H9 (cell line): Measurements from ENCODE around the gene RSBN1. TPM values are rescaled to one million over a fixed set of nuclear protein-coding genes. Genes with fewer than 3 reads are reported as not detected.

ENCODE experiments used
- DNase-seq: peaks from one replicate; pipeline ENCODE4 v3.0.0-alpha.2; 2017
- H2AFZ ChIP-seq: one replicate; pipeline ENCODE4 v1.6.1; 2013; ENCODE audit warnings: mild to moderate bottlenecking, low read length, control low read depth, moderate library complexity
- H2AK5ac ChIP-seq: 2 replicates; pipeline ENCODE4 v1.6.1; 2013; ENCODE audit warnings: low read length, control low read depth, mixed read lengths; ENCODE audit not compliant: insufficient read length
- H2BK120ac ChIP-seq: one replicate; pipeline ENCODE4 v1.6.1; 2013; ENCODE audit warnings: low read depth, mild to moderate bottlenecking, low read length, control low read depth, inconsistent platforms; ENCODE audit not compliant: poor library complexity, severe bottlenecking
- H2BK12ac ChIP-seq: 2 replicates; pipeline ENCODE4 v1.6.1; 2013; ENCODE audit warnings: low read length, control low read depth, mixed read lengths, low read depth; ENCODE audit not compliant: insufficient read length
- H2BK15ac ChIP-seq: 2 replicates; pipeline ENCODE4 v1.6.1; 2013; ENCODE audit warnings: low read depth, low read length, control low read depth
- H2BK20ac ChIP-seq: one replicate; pipeline ENCODE4 v1.6.1; 2013; ENCODE audit warnings: low read depth, mild to moderate bottlenecking, low read length, control low read depth, inconsistent platforms; ENCODE audit not compliant: poor library complexity, severe bottlenecking
- H2BK5ac ChIP-seq: 2 replicates; pipeline ENCODE4 v1.6.1; 2013; ENCODE audit warnings: low read length, control low read depth, mixed read lengths; ENCODE audit not compliant: insufficient read length
- H3K14ac ChIP-seq: 2 replicates; pipeline ENCODE4 v1.6.1; 2013; ENCODE audit warnings: low read length, control low read depth; ENCODE audit not compliant: insufficient read depth
- H3K18ac ChIP-seq: 2 replicates; pipeline ENCODE4 v1.6.1; 2013; ENCODE audit warnings: low read depth, mild to moderate bottlenecking, mixed read lengths, low read length, control low read depth; ENCODE audit not compliant: insufficient read length
- H3K23ac ChIP-seq: 2 replicates; pipeline ENCODE4 v1.6.1; 2013; ENCODE audit warnings: low read length, control low read depth, mixed read lengths, low read depth; ENCODE audit not compliant: insufficient read length
- H3K23me2 ChIP-seq: 2 replicates; pipeline ENCODE4 v1.6.1; 2013; ENCODE audit warnings: low read depth, mild to moderate bottlenecking, mixed read lengths, low read length, control low read depth; ENCODE audit not compliant: insufficient read length, poor library complexity, severe bottlenecking
- H3K27ac ChIP-seq: 2 replicates; pipeline ENCODE4 v1.5.1; 2013; ENCODE audit warnings: low read length, control low read depth, mixed read lengths, low read depth; ENCODE audit not compliant: insufficient read length
- H3K27me3 ChIP-seq: 2 replicates; pipeline ENCODE4 v1.6.1; 2013; ENCODE audit warnings: low read length, control low read depth, inconsistent platforms; ENCODE audit not compliant: insufficient read depth
- H3K4ac ChIP-seq: 2 replicates; pipeline ENCODE4 v1.6.1; 2013; ENCODE audit warnings: low read depth, mild to moderate bottlenecking, control low read depth, inconsistent platforms, low read length, moderate library complexity
- H3K4me1 ChIP-seq: 2 replicates; pipeline ENCODE4 v1.6.1; 2013; ENCODE audit warnings: low read length, control low read depth, inconsistent platforms; ENCODE audit not compliant: insufficient read depth
- H3K4me2 ChIP-seq: 2 replicates; pipeline ENCODE4 v1.6.1; 2013; ENCODE audit warnings: low read length, control low read depth, mixed read lengths; ENCODE audit not compliant: insufficient read length, insufficient read depth
- H3K56ac ChIP-seq: 2 replicates; pipeline ENCODE4 v1.6.1; 2013; ENCODE audit warnings: low read depth, mild to moderate bottlenecking, mixed read lengths, low read length, control low read depth; ENCODE audit not compliant: insufficient read length
- H3K79me1 ChIP-seq: 2 replicates; pipeline ENCODE4 v1.6.1; 2013; ENCODE audit warnings: low read depth, mild to moderate bottlenecking, moderate library complexity, low read length, control low read depth, inconsistent platforms; ENCODE audit not compliant: insufficient read depth, poor library complexity, severe bottlenecking
- H3K79me2 ChIP-seq: 2 replicates; pipeline ENCODE4 v1.6.1; 2013; ENCODE audit warnings: low read length, control low read depth, inconsistent platforms; ENCODE audit not compliant: insufficient read depth
- H3K9ac ChIP-seq: 2 replicates; pipeline ENCODE4 v1.6.1; 2013; ENCODE audit warnings: low read length, control low read depth, mixed read lengths; ENCODE audit not compliant: insufficient read length; ENCODE audit errors: extremely low read depth
- H3K9me3 ChIP-seq: one replicate; pipeline ENCODE4 v1.6.1; 2013; ENCODE audit warnings: low read depth, low read length, inconsistent platforms; ENCODE audit not compliant: control insufficient read depth
- H3T11ph ChIP-seq: one replicate; pipeline ENCODE4 v1.6.1; 2013; ENCODE audit warnings: mild to moderate bottlenecking, low read length, control low read depth, inconsistent platforms
- H4K20me1 ChIP-seq: one replicate; pipeline ENCODE4 v1.6.1; 2013; ENCODE audit not compliant: control insufficient read depth, insufficient read length, insufficient read depth
- H4K5ac ChIP-seq: 2 replicates; pipeline ENCODE4 v1.6.1; 2013; ENCODE audit warnings: low read depth, mild to moderate bottlenecking, mixed read lengths, low read length, control low read depth; ENCODE audit not compliant: insufficient read length
- H4K8ac ChIP-seq: replicated peaks from 2 replicates; pipeline ENCODE4 v1.6.1; 2013; ENCODE audit warnings: low read length, control low read depth, mixed read lengths, low read depth; ENCODE audit not compliant: insufficient read length
- H4K91ac ChIP-seq: 2 replicates; pipeline ENCODE4 v1.6.1; 2013; ENCODE audit warnings: low read depth, mild to moderate bottlenecking, moderate library complexity, mixed read lengths, low read length, control low read depth; ENCODE audit not compliant: insufficient read length
- H3K27ac Mint-ChIP-seq, 3 experiments: 2 replicates in 2 of 3; 3 replicates in 1 of 3; pipeline ENCODE4 v1.8.0; 2020 to 2021; ENCODE audit warnings: mixed read lengths in 3 of 3, mild to moderate bottlenecking in 1 of 3, moderate library complexity in 1 of 3
- H3K27me3 Mint-ChIP-seq: 2 replicates; pipeline ENCODE4 v1.8.0; 2021; ENCODE audit warnings: low read depth, mild to moderate bottlenecking, moderate library complexity, mixed read lengths
- H3K36me3 Mint-ChIP-seq, 3 experiments: 2 replicates in 2 of 3; 3 replicates in 1 of 3; pipeline ENCODE4 v1.8.0; 2020 to 2021; ENCODE audit warnings: low read depth in 3 of 3, mixed read lengths in 3 of 3; ENCODE audit not compliant: insufficient read depth in 1 of 3
- H3K4me1 Mint-ChIP-seq, 2 experiments: 2 replicates each; pipeline ENCODE4 v1.8.0; 2020; ENCODE audit warnings: mixed read lengths in 2 of 2
- H3K4me3 Mint-ChIP-seq, 2 experiments: 2 replicates in 1 of 2; 3 replicates in 1 of 2; pipeline ENCODE4 v1.8.0; 2020 to 2021; ENCODE audit warnings: mild to moderate bottlenecking in 2 of 2, mixed read lengths in 2 of 2, moderate library complexity in 1 of 2
- H3K9me3 Mint-ChIP-seq, 2 experiments: 2 replicates in 1 of 2; 3 replicates in 1 of 2; pipeline ENCODE4 v1.8.0; 2020; ENCODE audit warnings: mild to moderate bottlenecking in 2 of 2, mixed read lengths in 2 of 2, moderate library complexity in 1 of 2
- total RNA-seq: library from RNA; stranded (reverse); gene quantifications from 2 replicates; pipeline ENCODE4 v1.2.1, GENCODE V29; 2021
- TF ChIP-seq, protein P1 (sequence below): fragments of 200-600 bp; sonication (generic); conservative IDR thresholded peaks from 3 replicates; pipeline ENCODE4 v1.8.0; 2021; ENCODE audit warnings: antibody characterized with exemption, mild to moderate bottlenecking

The RSBN1 gene
- total RNA-seq, 1 experiment from 2014 or later: 11.0 TPM

- H3K79me1 ChIP-seq: no peaks in the 10 kb centered on the region
- no peaks in the 10 kb centered on the region for H3K4me1 Mint-ChIP-seq
- H4K91ac ChIP-seq: no peak overlapping the region
- H3K4me2 ChIP-seq: no peak overlapping the region
- H3K27me3 Mint-ChIP-seq: no peaks in the 10 kb centered on the region
- TF ChIP-seq, protein P1, sequence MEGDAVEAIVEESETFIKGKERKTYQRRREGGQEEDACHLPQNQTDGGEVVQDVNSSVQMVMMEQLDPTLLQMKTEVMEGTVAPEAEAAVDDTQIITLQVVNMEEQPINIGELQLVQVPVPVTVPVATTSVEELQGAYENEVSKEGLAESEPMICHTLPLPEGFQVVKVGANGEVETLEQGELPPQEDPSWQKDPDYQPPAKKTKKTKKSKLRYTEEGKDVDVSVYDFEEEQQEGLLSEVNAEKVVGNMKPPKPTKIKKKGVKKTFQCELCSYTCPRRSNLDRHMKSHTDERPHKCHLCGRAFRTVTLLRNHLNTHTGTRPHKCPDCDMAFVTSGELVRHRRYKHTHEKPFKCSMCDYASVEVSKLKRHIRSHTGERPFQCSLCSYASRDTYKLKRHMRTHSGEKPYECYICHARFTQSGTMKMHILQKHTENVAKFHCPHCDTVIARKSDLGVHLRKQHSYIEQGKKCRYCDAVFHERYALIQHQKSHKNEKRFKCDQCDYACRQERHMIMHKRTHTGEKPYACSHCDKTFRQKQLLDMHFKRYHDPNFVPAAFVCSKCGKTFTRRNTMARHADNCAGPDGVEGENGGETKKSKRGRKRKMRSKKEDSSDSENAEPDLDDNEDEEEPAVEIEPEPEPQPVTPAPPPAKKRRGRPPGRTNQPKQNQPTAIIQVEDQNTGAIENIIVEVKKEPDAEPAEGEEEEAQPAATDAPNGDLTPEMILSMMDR: no peak
- H3K56ac ChIP-seq: no peak overlapping the region
- H3K9me3 Mint-ChIP-seq: peaks cover 7 to 10% of the 10 kb centered on the region in 2 experiments; a peak in 3 of 5 replicates
- no peak overlapping the region for H4K5ac ChIP-seq
- H3K23me2 ChIP-seq: no peaks in the 10 kb centered on the region
- H3K18ac ChIP-seq: no peak overlapping the region
- H3K27ac ChIP-seq: no peak overlapping the region
- H3K79me2 ChIP-seq: no peaks in the 10 kb centered on the region
- H3K27me3 ChIP-seq: no peaks in the 10 kb centered on the region
- no peaks in the 10 kb centered on the region for H3K4me1 ChIP-seq
- no peaks in the 10 kb centered on the region for H3K9me3 ChIP-seq
- H3K27ac Mint-ChIP-seq: no peak overlapping the region
- H3K4ac ChIP-seq: no peak overlapping the region
- no peak for DNase-seq
- H3K4me3 Mint-ChIP-seq: no peak overlapping the region
- no peak overlapping the region for H3K14ac ChIP-seq
- no peak overlapping the region for H3K9ac ChIP-seq
- H4K20me1 ChIP-seq: no peaks in the 10 kb centered on the region
- H2AFZ ChIP-seq: no peak overlapping the region
- H2BK15ac ChIP-seq: no peak overlapping the region
- no peak overlapping the region for H2AK5ac ChIP-seq
- peaks cover 3 to 11% (median 4%) of the 10 kb centered on the region in 3 experiments; a peak in 5 of 7 replicates for H3K36me3 Mint-ChIP-seq
- no peak overlapping the region for H3T11ph ChIP-seq
- H3K23ac ChIP-seq: no peak overlapping the region
- no peak overlapping the region for H2BK12ac ChIP-seq
- H2BK120ac ChIP-seq: no peak overlapping the region
- no peak overlapping the region for H4K8ac ChIP-seq
- no peak overlapping the region for H2BK20ac ChIP-seq
- no peak overlapping the region for H2BK5ac ChIP-seq
Measured at GRCh38 chr1:113849072-113849471, 36.8 kb upstream of the RSBN1 start.
